ENCODE measurements around the gene SGF29.
A peak's percentile ranks its signal among the peaks of the same experiment; 100 is the strongest.
"Not testable (repeated sequence)": the region's sequence is repeated elsewhere in the genome, so short reads cannot be mapped to it uniquely, and the experiment has no call there.

Gene SGF29

GRCh38 chr16:28614561-28614960 is 60.8 kb downstream of the SGF29 start:
- peaks cover 17% of the 10 kb centered on the region for H3K4me1 Mint-ChIP-seq
- not testable (repeated sequence) for DNase-seq (ENCODE audit: low spot score in 2 of 2); ATAC-seq (ENCODE audit: low read depth); H3K27me3 Mint-ChIP-seq; H3K27ac Mint-ChIP-seq; H3K9me3 Mint-ChIP-seq; H3K36me3 Mint-ChIP-seq; H3K4me3 Mint-ChIP-seq

- H3K36me3 Mint-ChIP-seq; H3K9me3 Mint-ChIP-seq; ATAC-seq (ENCODE audit: low read depth); DNase-seq (ENCODE audit: low spot score in 2 of 2); H3K27me3 Mint-ChIP-seq; H3K4me3 Mint-ChIP-seq: not testable (repeated sequence)
- H3K4me1 Mint-ChIP-seq, result peaks cover 17% of the 10 kb centered on the region
- H3K27ac Mint-ChIP-seq, result peak overlapping the region; percentile 24
Measured at GRCh38 chr16:28615486-28616223, 61.9 kb downstream of the SGF29 start.

GRCh38 chr16:28616224-28616577 is 62.5 kb downstream of the SGF29 start:
- peak overlapping the region; percentile 24 for H3K27ac Mint-ChIP-seq
- peaks cover 14% of the 10 kb centered on the region for H3K4me1 Mint-ChIP-seq
- not testable (repeated sequence) for H3K27me3 Mint-ChIP-seq; H3K36me3 Mint-ChIP-seq; ATAC-seq (ENCODE audit: low read depth); H3K9me3 Mint-ChIP-seq; H3K4me3 Mint-ChIP-seq; DNase-seq (ENCODE audit: low spot score in 2 of 2)

- Mint-ChIP-seq H3K4me3 (no peak overlapping the region), H3K9me3 (no peaks in the 10 kb centered on the region)
Measured at GRCh38 chr16:28616636-28617035, 62.9 kb downstream of the SGF29 start.

GRCh38 chr16:28617874-28618273 is 64.2 kb downstream of the SGF29 start:
- H3K4me1 Mint-ChIP-seq, result peaks cover 19% of the 10 kb centered on the region
- H3K4me3 Mint-ChIP-seq, result peak overlapping the region; percentile 37
- no peaks in the 10 kb centered on the region for H3K36me3 Mint-ChIP-seq
- no peak overlapping the region for H3K27ac Mint-ChIP-seq
- DNase-seq (ENCODE audit: low spot score in 2 of 2), result no peak
- H3K27me3 Mint-ChIP-seq, result no peaks in the 10 kb centered on the region
- ATAC-seq (ENCODE audit: low read depth), result no peak
- no peaks in the 10 kb centered on the region for H3K9me3 Mint-ChIP-seq

More at GRCh38 chr16:28616636-28617035, 62.9 kb downstream of the SGF29 start:
- DNase-seq (ENCODE audit: low spot score in 2 of 2) (no peak), ATAC-seq (ENCODE audit: low read depth) (no peak)
- Mint-ChIP-seq H3K36me3 (no peaks in the 10 kb centered on the region), H3K27me3 (no peaks in the 10 kb centered on the region), H3K27ac (no peak overlapping the region), H3K4me1 (peaks cover 14% of the 10 kb centered on the region)

- H3K27me3 Mint-ChIP-seq; H3K4me3 Mint-ChIP-seq; H3K9me3 Mint-ChIP-seq; H3K36me3 Mint-ChIP-seq; ATAC-seq (ENCODE audit: low read depth); H3K27ac Mint-ChIP-seq; DNase-seq (ENCODE audit: low spot score in 2 of 2): not testable (repeated sequence)
- peaks cover 22% of the 10 kb centered on the region for H3K4me1 Mint-ChIP-seq
Measured at GRCh38 chr16:28620316-28620715, 66.6 kb downstream of the SGF29 start.

- Mint-ChIP-seq H3K9me3 (no peaks in the 10 kb centered on the region), H3K36me3 (no peaks in the 10 kb centered on the region), H3K4me1 (peaks cover 16% of the 10 kb centered on the region), H3K27ac (no peak overlapping the region), H3K4me3 (peak overlapping the region; percentile 2), H3K27me3 (peaks cover 2% of the 10 kb centered on the region)
- no peak for ATAC-seq (ENCODE audit: low read depth)
- DNase-seq (ENCODE audit: low spot score in 2 of 2), result no peak
Measured at GRCh38 chr16:28621481-28622155, 67.9 kb downstream of the SGF29 start.

GRCh38 chr16:28622532-28623171 is 68.9 kb downstream of the SGF29 start:
- peak overlapping the region; percentile 82 for H3K4me3 Mint-ChIP-seq
- H3K36me3 Mint-ChIP-seq, result not testable (repeated sequence)

GRCh38 chr16:28623172-28623711 is 69.5 kb downstream of the SGF29 start:
- Mint-ChIP-seq H3K9me3 (no peaks in the 10 kb centered on the region), H3K27me3 (peaks cover 5% of the 10 kb centered on the region), H3K4me3 (peak overlapping the region; percentile 82), H3K4me1 (peaks cover 8% of the 10 kb centered on the region), H3K27ac (no peak overlapping the region), H3K36me3 (no peaks in the 10 kb centered on the region)
- ATAC-seq (ENCODE audit: low read depth), result peak; percentile 96
- DNase-seq (ENCODE audit: low spot score in 2 of 2), result peak; percentile 55 to 62

More at GRCh38 chr16:28622532-28623171, 68.9 kb downstream of the SGF29 start:
- not testable (repeated sequence) for ATAC-seq (ENCODE audit: low read depth); DNase-seq (ENCODE audit: low spot score in 2 of 2); H3K27me3 Mint-ChIP-seq; H3K27ac Mint-ChIP-seq; H3K9me3 Mint-ChIP-seq
- peaks cover 12% of the 10 kb centered on the region for H3K4me1 Mint-ChIP-seq

- H3K36me3 Mint-ChIP-seq; H3K4me3 Mint-ChIP-seq; DNase-seq (ENCODE audit: low spot score in 2 of 2); H3K9me3 Mint-ChIP-seq; H3K27ac Mint-ChIP-seq; H3K27me3 Mint-ChIP-seq; H3K4me1 Mint-ChIP-seq; ATAC-seq (ENCODE audit: low read depth): not testable (repeated sequence)
Measured at GRCh38 chr16:28630905-28631304, 77.2 kb downstream of the SGF29 start.

- not testable (repeated sequence) for H3K36me3 Mint-ChIP-seq; H3K4me1 Mint-ChIP-seq; H3K27ac Mint-ChIP-seq; H3K9me3 Mint-ChIP-seq; H3K4me3 Mint-ChIP-seq; H3K27me3 Mint-ChIP-seq; DNase-seq (ENCODE audit: low spot score in 2 of 2); ATAC-seq (ENCODE audit: low read depth)
Measured at GRCh38 chr16:28636093-28636823, 82.5 kb downstream of the SGF29 start.

GRCh38 chr16:28637765-28638164 is 84.0 kb downstream of the SGF29 start, which contains the start of gene NPIPB8:
Gene NPIPB8 (plus strand): TSS chr16:28638065. CDS start chr16:28638361, 296 bp downstream.
- ATAC-seq (ENCODE audit: low read depth); H3K9me3 Mint-ChIP-seq; H3K4me3 Mint-ChIP-seq; H3K4me1 Mint-ChIP-seq; DNase-seq (ENCODE audit: low spot score in 2 of 2); H3K27me3 Mint-ChIP-seq; H3K27ac Mint-ChIP-seq; H3K36me3 Mint-ChIP-seq: not testable (repeated sequence)

GRCh38 chr16:28638359-28638758 is 84.6 kb downstream of the SGF29 start:
- not testable (repeated sequence) for ATAC-seq (ENCODE audit: low read depth); H3K4me3 Mint-ChIP-seq; DNase-seq (ENCODE audit: low spot score in 2 of 2); H3K27ac Mint-ChIP-seq; H3K4me1 Mint-ChIP-seq; H3K36me3 Mint-ChIP-seq; H3K27me3 Mint-ChIP-seq; H3K9me3 Mint-ChIP-seq

Measured in memory B cell (primary cell).